Muscle layer of colon (tissue), 2 donors: ENCODE data around the gene SERTAD4.

Source experiments
- H3K27ac ChIP-seq: one replicate; pipeline ENCODE4 v1.7.0; 2013; ENCODE audit warnings: low read depth, mild to moderate bottlenecking, low read length, moderate library complexity
- H3K27me3 ChIP-seq, 2 donors: one replicate each; pipeline ENCODE4 v1.7.0; 2013; ENCODE audit warnings: low read length in 2 of 2, mild to moderate bottlenecking in 2 of 2; ENCODE audit not compliant: insufficient read depth in 2 of 2, control insufficient read depth in 1 of 2
- H3K36me3 ChIP-seq: one replicate; pipeline ENCODE4 v1.7.0; 2013; ENCODE audit warnings: mild to moderate bottlenecking, low read length; ENCODE audit not compliant: insufficient read depth
- H3K4me1 ChIP-seq: one replicate; pipeline ENCODE4 v1.7.0; 2013; ENCODE audit warnings: mild to moderate bottlenecking, low read length; ENCODE audit not compliant: insufficient read depth
- H3K4me3 ChIP-seq, 2 donors: one replicate each; pipeline ENCODE4 v1.7.0; 2013; ENCODE audit warnings: low read length in 2 of 2, low read depth in 1 of 2, mild to moderate bottlenecking in 1 of 2, moderate library complexity in 1 of 2
- H3K9ac ChIP-seq: one replicate; pipeline ENCODE4 v1.7.0; 2013; ENCODE audit warnings: low read length
- H3K9me3 ChIP-seq: one replicate; pipeline ENCODE4 v1.7.0; 2013; ENCODE audit warnings: mild to moderate bottlenecking, low read length
- donor health status: abdominal sarcoma.
- donor health status: Adenocarcinoma of cecum.

Gene SERTAD4

GRCh38 chr1:210250665-210250997 lies 18.0 kb downstream of the SERTAD4 start:
- Histone ChIP-seq H3K36me3 (peaks cover 3% of the 10 kb centered on the region), H3K27me3 (peaks cover 3 to 10% of the 10 kb centered on the region in 2 donors), H3K4me1 (peaks cover 16% of the 10 kb centered on the region), H3K27ac (peak overlapping the region; percentile 74), H3K9me3 (no peaks in the 10 kb centered on the region), H3K4me3 (peak overlapping the region in 1 of 2 donors; percentile 64), H3K9ac (no peak overlapping the region)

GRCh38 chr1:210250998-210251679 lies 18.5 kb downstream of the SERTAD4 start:
- no peak overlapping the region for H3K9ac ChIP-seq
- H3K27me3 ChIP-seq = peaks cover 3 to 10% of the 10 kb centered on the region in 2 donors
- H3K27ac ChIP-seq = peak overlapping the region; percentile 74
- H3K4me1 ChIP-seq = peaks cover 16% of the 10 kb centered on the region
- H3K4me3 ChIP-seq = peak overlapping the region; percentile 30 to 64
- H3K9me3 ChIP-seq = no peaks in the 10 kb centered on the region
- peaks cover 3% of the 10 kb centered on the region for H3K36me3 ChIP-seq

GRCh38 chr1:210251680-210252490 lies 19.3 kb downstream of the SERTAD4 start:
- H3K27me3 ChIP-seq = peaks cover 3 to 10% of the 10 kb centered on the region in 2 donors
- no peak overlapping the region for H3K9ac ChIP-seq

GRCh38 chr1:210252621-210253051 lies 20.0 kb downstream of the SERTAD4 start:
- Histone ChIP-seq H3K4me3 (no peak overlapping the region), H3K27me3 (peaks cover 3 to 10% of the 10 kb centered on the region in 2 donors), H3K9ac (no peak overlapping the region), H3K4me1 (peaks cover 22% of the 10 kb centered on the region), H3K27ac (no peak overlapping the region), H3K9me3 (no peaks in the 10 kb centered on the region), H3K36me3 (peaks cover under 1% of the 10 kb centered on the region)

More at GRCh38 chr1:210251680-210252490, 19.3 kb downstream of the SERTAD4 start:
- H3K9me3 ChIP-seq = no peaks in the 10 kb centered on the region
- H3K27ac ChIP-seq = peak overlapping the region; percentile 74
- H3K4me1 ChIP-seq = peaks cover 16% of the 10 kb centered on the region
- peaks cover 3% of the 10 kb centered on the region for H3K36me3 ChIP-seq
- peak overlapping the region; percentile 30 to 58 for H3K4me3 ChIP-seq

- Histone ChIP-seq H3K4me1 (peaks cover 36% of the 10 kb centered on the region), H3K36me3 (no peaks in the 10 kb centered on the region), H3K27me3 (peaks cover 3 to 10% of the 10 kb centered on the region in 2 donors), H3K9me3 (no peaks in the 10 kb centered on the region), H3K9ac (no peak overlapping the region), H3K4me3 (no peak overlapping the region), H3K27ac (no peak overlapping the region)
Measured at GRCh38 chr1:210254298-210254697, 21.7 kb downstream of the SERTAD4 start.

GRCh38 chr1:210257698-210258529 lies 25.3 kb downstream of the SERTAD4 start:
- H3K27me3 ChIP-seq = peaks cover 3 to 5% of the 10 kb centered on the region in 2 donors
- peak overlapping the region; percentile 56 for H3K27ac ChIP-seq
- no peaks in the 10 kb centered on the region for H3K9me3 ChIP-seq
- H3K9ac ChIP-seq = no peak overlapping the region
- no peak overlapping the region for H3K4me3 ChIP-seq
- H3K4me1 ChIP-seq = peaks cover 48% of the 10 kb centered on the region
- H3K36me3 ChIP-seq = no peaks in the 10 kb centered on the region

- no peaks in the 10 kb centered on the region for H3K36me3 ChIP-seq
- no peak overlapping the region for H3K9ac ChIP-seq
- H3K4me1 ChIP-seq = peaks cover 59% of the 10 kb centered on the region
- H3K4me3 ChIP-seq = no peak overlapping the region
- H3K9me3 ChIP-seq = no peaks in the 10 kb centered on the region
- no peak overlapping the region for H3K27ac ChIP-seq
- H3K27me3 ChIP-seq = no peaks in the 10 kb centered on the region
Measured at GRCh38 chr1:210259561-210259960, 27.0 kb downstream of the SERTAD4 start.

- Histone ChIP-seq H3K36me3 (no peaks in the 10 kb centered on the region), H3K4me1 (peaks cover 60% of the 10 kb centered on the region), H3K27me3 (no peaks in the 10 kb centered on the region), H3K9ac (no peak overlapping the region), H3K27ac (no peak overlapping the region), H3K4me3 (no peak overlapping the region), H3K9me3 (no peaks in the 10 kb centered on the region)
Measured at GRCh38 chr1:210260096-210260495, 27.5 kb downstream of the SERTAD4 start.

- Histone ChIP-seq H3K27ac (peak overlapping the region; percentile 55), H3K27me3 (no peaks in the 10 kb centered on the region), H3K36me3 (no peaks in the 10 kb centered on the region), H3K4me1 (peaks cover 67% of the 10 kb centered on the region), H3K4me3 (no peak overlapping the region), H3K9me3 (no peaks in the 10 kb centered on the region), H3K9ac (no peak overlapping the region)
Measured at GRCh38 chr1:210262167-210262896, 29.7 kb downstream of the SERTAD4 start.

GRCh38 chr1:210262897-210263272 lies 30.3 kb downstream of the SERTAD4 start:
- H3K36me3 ChIP-seq = no peaks in the 10 kb centered on the region
- no peaks in the 10 kb centered on the region for H3K9me3 ChIP-seq
- peak overlapping the region; percentile 19 for H3K27ac ChIP-seq
- peaks cover 61% of the 10 kb centered on the region for H3K4me1 ChIP-seq
- no peak overlapping the region for H3K9ac ChIP-seq
- no peak overlapping the region for H3K4me3 ChIP-seq
- no peaks in the 10 kb centered on the region for H3K27me3 ChIP-seq
